ENCODE data around the gene LRIF1.

DNA sequence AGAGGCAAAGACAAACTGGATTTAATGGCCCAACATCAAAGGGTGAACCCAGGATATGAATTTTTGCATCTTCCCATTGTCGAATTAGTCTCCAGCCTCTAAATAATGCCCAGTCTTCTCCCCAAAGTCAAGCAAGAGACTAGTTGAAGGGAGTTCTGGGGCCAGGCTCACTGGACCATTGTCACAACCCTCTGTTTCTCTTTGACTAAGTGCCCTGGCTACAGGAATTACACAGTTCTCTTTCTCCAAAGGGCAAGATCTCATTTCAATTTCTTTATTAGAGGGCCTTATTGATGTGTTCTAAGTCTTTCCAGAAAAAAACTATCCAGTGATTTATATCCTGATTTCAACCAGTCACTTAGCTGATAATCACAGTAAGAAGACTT, 64.3 kb downstream of the LRIF1 start:
- TF ChIP-seq POLR2AphosphoS5 (IDR thresholded peaks at IDR 0.05; ENCODE audit: borderline replicate concordance, low read depth, low read length) (no peak), FOXP2 (optimal IDR thresholded peaks at IDR 0.05; ENCODE audit: control extremely low read depth, extremely low read length, insufficient read depth) (no peak), EZH2 (IDR thresholded peaks at IDR 0.05) (no peak)

All from SK-N-MC (cell line).